GM19372 (cell line): ENCODE data around the gene KIR2DL3.
"Not testable (repeated sequence)": the region's sequence is repeated elsewhere in the genome, so short reads cannot be mapped to it uniquely, and the experiment has no call there.

Experiments
- ATAC-seq: cut with Tn5 transposase; IDR thresholded peaks from one replicate; pipeline ENCODE4 v1.9.1; 2021; ENCODE audit warnings: mild to moderate bottlenecking, low read depth, moderate library complexity; ENCODE audit not compliant: unreplicated experiment

Gene KIR2DL3

DNA sequence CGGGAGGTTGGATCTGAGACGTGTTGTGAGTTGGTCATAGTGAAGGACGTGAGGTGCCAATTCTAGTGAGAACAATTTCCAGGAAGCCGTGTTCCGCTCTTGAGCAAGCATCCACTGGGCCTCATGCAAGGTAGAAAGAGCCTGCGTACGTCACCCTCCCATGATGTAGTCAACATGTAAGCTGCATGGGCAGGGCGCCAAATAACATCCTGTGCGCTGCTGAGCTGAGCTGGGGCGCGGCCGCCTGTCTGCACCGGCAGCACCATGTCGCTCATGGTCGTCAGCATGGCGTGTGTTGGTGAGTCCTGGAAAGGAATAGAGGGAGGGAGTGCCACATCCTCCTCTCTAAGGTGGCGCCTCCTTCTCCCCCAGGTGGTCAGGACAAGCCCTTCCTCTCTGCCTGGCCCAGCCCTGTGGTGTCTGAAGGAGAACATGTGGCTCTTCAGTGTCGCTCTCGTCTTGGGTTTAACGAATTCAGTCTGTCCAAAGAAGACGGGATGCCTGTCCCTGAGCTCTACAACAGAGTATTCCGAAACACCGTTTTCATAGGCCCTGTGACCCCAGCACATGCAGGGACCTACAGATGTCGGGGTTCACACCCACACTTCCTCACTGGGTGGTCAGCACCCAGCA lies 47.9 kb downstream of the KIR2DL3 start:
- ATAC-seq: not testable (repeated sequence)

DNA sequence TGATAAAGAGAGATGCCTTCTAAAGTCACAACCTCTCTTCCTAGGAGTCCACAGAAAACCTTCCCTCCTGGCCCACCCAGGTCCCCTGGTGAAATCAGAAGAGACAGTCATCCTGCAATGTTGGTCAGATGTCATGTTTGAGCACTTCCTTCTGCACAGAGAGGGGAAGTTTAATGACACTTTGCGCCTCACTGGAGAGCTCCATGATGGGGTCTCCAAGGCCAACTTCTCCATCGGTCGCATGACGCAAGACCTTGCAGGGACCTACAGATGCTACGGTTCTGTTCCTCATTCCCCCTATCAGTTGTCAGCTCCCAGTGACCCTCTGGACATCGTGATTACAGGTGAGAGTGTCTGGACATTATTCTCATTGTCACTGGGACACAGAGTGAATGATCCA lies 49.8 kb downstream of the KIR2DL3 start:
- not testable (repeated sequence) for ATAC-seq

DNA sequence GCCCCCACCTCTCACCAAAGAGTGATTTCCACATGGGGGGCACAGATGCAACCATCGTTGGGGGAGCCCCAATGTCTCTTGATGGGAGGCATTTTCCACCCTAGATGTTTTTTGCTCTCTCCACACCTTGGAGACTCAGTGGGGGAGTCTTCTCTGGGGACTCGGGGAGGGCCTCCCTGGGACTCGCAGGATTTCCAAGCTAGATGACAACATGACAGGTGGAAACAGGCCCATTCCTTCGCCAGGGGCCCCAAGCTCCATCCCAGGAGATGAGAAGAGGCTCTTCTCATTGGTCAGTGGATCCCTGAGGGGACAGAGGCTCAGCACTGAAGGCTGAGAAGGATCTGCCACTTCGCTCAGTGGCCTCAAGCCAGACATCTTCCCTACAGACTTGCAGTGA lies 52.4 kb downstream of the KIR2DL3 start:
- no peak for ATAC-seq

- no peak for ATAC-seq
Measured at GRCh38 chr19:54791476-54791875, 53.2 kb downstream of the KIR2DL3 start.

DNA sequence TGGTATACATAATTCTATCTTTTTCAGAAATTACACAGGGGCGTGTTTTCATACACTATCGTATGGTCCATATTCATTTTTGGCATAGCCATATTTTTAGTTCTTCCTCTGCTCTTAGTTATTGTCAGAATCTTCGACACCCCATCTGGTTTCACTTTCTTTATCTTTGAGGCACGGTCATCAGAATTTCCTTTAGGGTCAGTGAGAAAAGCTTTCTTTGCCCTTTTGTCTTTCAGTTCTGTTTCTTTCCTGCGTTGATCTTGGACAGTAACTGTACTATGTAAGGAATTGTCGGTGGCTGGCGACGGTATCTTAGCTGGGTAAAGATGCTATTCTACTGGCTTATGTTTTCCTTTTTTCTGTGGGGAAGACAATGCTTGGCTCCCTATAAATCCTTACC lies 54.5 kb downstream of the KIR2DL3 start:
- no peak for ATAC-seq

DNA sequence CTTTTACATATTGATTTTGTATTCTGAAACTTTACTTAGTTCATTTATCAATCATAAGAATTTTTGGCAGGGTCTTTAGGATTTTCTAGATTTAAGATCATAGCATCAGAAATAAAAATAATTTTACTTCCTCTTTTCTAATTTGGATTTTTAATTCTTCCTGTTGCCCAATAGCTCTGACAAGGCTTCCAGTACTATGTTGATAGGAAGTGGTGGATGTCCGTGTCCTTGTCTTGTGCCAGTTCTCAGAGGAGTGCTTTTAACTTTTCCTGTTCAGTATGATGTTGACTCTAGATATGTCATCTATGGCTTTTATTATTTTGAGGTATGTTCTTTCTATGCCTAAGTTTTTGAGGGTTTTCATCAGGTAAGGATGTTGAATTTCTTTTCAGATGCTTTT lies 57.4 kb downstream of the KIR2DL3 start:
- no peak for ATAC-seq
